Loucy (cell line): ENCODE results near the gene TNFSF8.

Experiments used
- H2AFZ ChIP-seq: fragments of 200-600 bp; sonication (generic); 2 replicates; pipeline ENCODE4 v1.6.0; 2016; ENCODE audit warnings: antibody characterized with exemption, mild to moderate bottlenecking, low read length, moderate library complexity
- H3F3A ChIP-seq: fragments of 200-600 bp; 2 replicates; pipeline ENCODE4 v1.6.0; 2016; ENCODE audit warnings: antibody characterized with exemption, low read depth, mild to moderate bottlenecking
- H3K27me3 ChIP-seq: fragments of 200-600 bp; sonication (generic); 2 replicates; pipeline ENCODE4 v1.6.1; 2014; ENCODE audit warnings: low read length, mild to moderate bottlenecking; ENCODE audit not compliant: insufficient read depth, poor library complexity, severe bottlenecking
- H3K36me3 ChIP-seq: fragments of 200-600 bp; sonication (generic); 2 replicates; pipeline ENCODE4 v1.6.1; 2016; ENCODE audit warnings: low read length; ENCODE audit not compliant: insufficient read depth
- H3K4me1 ChIP-seq: fragments of 200-600 bp; sonication (generic); 2 replicates; pipeline ENCODE4 v1.5.1; 2014; ENCODE audit warnings: low read length, mild to moderate bottlenecking; ENCODE audit not compliant: insufficient read depth, poor library complexity, severe bottlenecking
- H3K4me2 ChIP-seq: fragments of 200-600 bp; sonication (generic); 2 replicates; pipeline ENCODE4 v1.6.0; 2014; ENCODE audit warnings: antibody characterized with exemption, low read length, low read depth, mild to moderate bottlenecking; ENCODE audit not compliant: poor library complexity, severe bottlenecking
- H3K4me3 ChIP-seq: fragments of 200-600 bp; sonication (generic); 2 replicates; pipeline ENCODE4 v1.5.1; 2014; ENCODE audit warnings: low read length, mild to moderate bottlenecking, mixed read lengths; ENCODE audit not compliant: poor library complexity, severe bottlenecking
- H3K79me2 ChIP-seq: fragments of 200-600 bp; sonication (generic); 2 replicates; pipeline ENCODE4 v1.6.1; 2014; ENCODE audit warnings: low read length; ENCODE audit not compliant: insufficient read depth
- H3K9ac ChIP-seq: fragments of 200-600 bp; sonication (generic); 2 replicates; pipeline ENCODE4 v1.6.0; 2014; ENCODE audit warnings: mild to moderate bottlenecking, low read depth, low read length, moderate library complexity; ENCODE audit not compliant: poor library complexity, severe bottlenecking
- H3K9me2 ChIP-seq: fragments of 200-600 bp; sonication (generic); replicated peaks from 2 replicates; pipeline ENCODE4 v1.6.1; 2016; ENCODE audit warnings: low read depth, low read length, mixed read lengths
- H3K9me3 ChIP-seq: fragments of 200-600 bp; sonication (generic); 2 replicates; pipeline ENCODE4 v1.6.1; 2014; ENCODE audit warnings: mild to moderate bottlenecking, antibody characterized with exemption, low read length, low read depth; ENCODE audit not compliant: insufficient read depth
- H4K20me1 ChIP-seq: fragments of 200-600 bp; sonication (generic); 2 replicates; pipeline ENCODE4 v1.6.0; 2014; ENCODE audit warnings: antibody characterized with exemption, low read length, mild to moderate bottlenecking; ENCODE audit not compliant: insufficient read depth, poor library complexity, severe bottlenecking
- EZH2phosphoT487 ChIP-seq: fragments of 200-600 bp; IDR thresholded peaks from 2 replicates; pipeline ENCODE4 v1.6.1; 2018; ENCODE audit warnings: antibody characterized with exemption, mild to moderate bottlenecking, moderate library complexity, borderline replicate concordance
- TF ChIP-seq, protein P1 (sequence below): fragments of 200-600 bp; sonication (generic); conservative IDR thresholded peaks from 2 replicates; pipeline ENCODE4 v1.5.1; 2014; ENCODE audit warnings: mild to moderate bottlenecking, antibody characterized with exemption, low read length

TNFSF8 gene

GRCh38 chr9:114969269-114969668 lies 38.9 kb upstream of the TNFSF8 start:
- no peak overlapping the region for H3K9ac ChIP-seq
- H4K20me1 ChIP-seq, result no peaks in the 10 kb centered on the region
- no peaks in the 10 kb centered on the region for H3F3A ChIP-seq
- no peaks in the 10 kb centered on the region for H3K9me2 ChIP-seq
- no peak overlapping the region for H3K4me3 ChIP-seq
- no peaks in the 10 kb centered on the region for H3K9me3 ChIP-seq
- TF ChIP-seq, protein P1, sequence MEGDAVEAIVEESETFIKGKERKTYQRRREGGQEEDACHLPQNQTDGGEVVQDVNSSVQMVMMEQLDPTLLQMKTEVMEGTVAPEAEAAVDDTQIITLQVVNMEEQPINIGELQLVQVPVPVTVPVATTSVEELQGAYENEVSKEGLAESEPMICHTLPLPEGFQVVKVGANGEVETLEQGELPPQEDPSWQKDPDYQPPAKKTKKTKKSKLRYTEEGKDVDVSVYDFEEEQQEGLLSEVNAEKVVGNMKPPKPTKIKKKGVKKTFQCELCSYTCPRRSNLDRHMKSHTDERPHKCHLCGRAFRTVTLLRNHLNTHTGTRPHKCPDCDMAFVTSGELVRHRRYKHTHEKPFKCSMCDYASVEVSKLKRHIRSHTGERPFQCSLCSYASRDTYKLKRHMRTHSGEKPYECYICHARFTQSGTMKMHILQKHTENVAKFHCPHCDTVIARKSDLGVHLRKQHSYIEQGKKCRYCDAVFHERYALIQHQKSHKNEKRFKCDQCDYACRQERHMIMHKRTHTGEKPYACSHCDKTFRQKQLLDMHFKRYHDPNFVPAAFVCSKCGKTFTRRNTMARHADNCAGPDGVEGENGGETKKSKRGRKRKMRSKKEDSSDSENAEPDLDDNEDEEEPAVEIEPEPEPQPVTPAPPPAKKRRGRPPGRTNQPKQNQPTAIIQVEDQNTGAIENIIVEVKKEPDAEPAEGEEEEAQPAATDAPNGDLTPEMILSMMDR, result no peak
- TF ChIP-seq EZH2phosphoT487, result no peak
- H3K27me3 ChIP-seq, result no peaks in the 10 kb centered on the region
- no peaks in the 10 kb centered on the region for H3K79me2 ChIP-seq
- no peaks in the 10 kb centered on the region for H3K36me3 ChIP-seq
- peaks cover 7% of the 10 kb centered on the region for H3K4me1 ChIP-seq
- no peak overlapping the region for H2AFZ ChIP-seq
- no peak overlapping the region for H3K4me2 ChIP-seq

DNA sequence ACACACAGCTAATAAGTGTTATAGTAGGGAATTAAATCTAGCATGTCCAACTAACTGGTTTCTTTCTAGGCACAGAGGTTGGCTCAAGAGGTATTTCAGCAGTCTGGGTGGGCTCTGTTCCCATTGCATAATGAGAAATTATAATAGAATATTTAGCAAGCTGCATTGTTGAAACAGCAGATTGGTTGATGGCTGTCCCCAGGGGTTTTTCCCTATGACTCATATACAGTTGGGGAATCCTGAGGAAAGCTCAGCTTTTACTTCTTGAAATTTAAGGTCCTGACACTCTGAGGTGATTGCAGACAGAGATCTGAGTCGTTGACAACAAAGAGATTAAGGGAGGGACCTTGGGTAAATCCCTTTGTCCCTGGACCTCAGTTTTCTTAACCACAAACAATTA lies 38.3 kb upstream of the TNFSF8 start:
- H3K36me3 ChIP-seq, result no peaks in the 10 kb centered on the region
- H4K20me1 ChIP-seq, result no peaks in the 10 kb centered on the region
- H2AFZ ChIP-seq, result no peak overlapping the region
- H3K4me2 ChIP-seq, result no peak overlapping the region
- H3K27me3 ChIP-seq, result no peaks in the 10 kb centered on the region
- H3K9me3 ChIP-seq, result no peaks in the 10 kb centered on the region
- H3K4me3 ChIP-seq, result no peak overlapping the region
- H3K79me2 ChIP-seq, result no peaks in the 10 kb centered on the region
- no peak overlapping the region for H3K9ac ChIP-seq
- peaks cover 7% of the 10 kb centered on the region for H3K4me1 ChIP-seq
- H3F3A ChIP-seq, result no peaks in the 10 kb centered on the region
- H3K9me2 ChIP-seq, result no peaks in the 10 kb centered on the region
- TF ChIP-seq EZH2phosphoT487, result no peak
- TF ChIP-seq, protein P1, result no peak

- Histone ChIP-seq H3F3A (no peaks in the 10 kb centered on the region), H3K9me2 (no peaks in the 10 kb centered on the region), H3K4me2 (no peak overlapping the region), H3K36me3 (no peaks in the 10 kb centered on the region), H3K4me1 (no peaks in the 10 kb centered on the region), H3K9me3 (peaks cover 10% of the 10 kb centered on the region; the same call in 1 of the 2 replicates), H2AFZ (no peak overlapping the region), H3K4me3 (no peak overlapping the region), H4K20me1 (no peaks in the 10 kb centered on the region), H3K79me2 (no peaks in the 10 kb centered on the region), H3K9ac (no peak overlapping the region), H3K27me3 (no peaks in the 10 kb centered on the region)
- TF ChIP-seq EZH2phosphoT487, result no peak
- TF ChIP-seq, protein P1, result no peak
Measured at GRCh38 chr9:114965564-114965963, 35.2 kb upstream of the TNFSF8 start.
